Measurements from ENCODE around the gene C2.

The C2 gene

GRCh38 chr6:31927242-31927862 lies at the start of gene C2:
C2 (plus strand) TSS chr6:31927717; CDS start chr6:31927753, 36 bp downstream.
- DNase-seq (ENCODE audit: low read depth): no peak

GRCh38 chr6:31878222-31878621 lies 49.3 kb upstream of the C2 start:
- no peak for DNase-seq (ENCODE audit: low read depth)

DNA sequence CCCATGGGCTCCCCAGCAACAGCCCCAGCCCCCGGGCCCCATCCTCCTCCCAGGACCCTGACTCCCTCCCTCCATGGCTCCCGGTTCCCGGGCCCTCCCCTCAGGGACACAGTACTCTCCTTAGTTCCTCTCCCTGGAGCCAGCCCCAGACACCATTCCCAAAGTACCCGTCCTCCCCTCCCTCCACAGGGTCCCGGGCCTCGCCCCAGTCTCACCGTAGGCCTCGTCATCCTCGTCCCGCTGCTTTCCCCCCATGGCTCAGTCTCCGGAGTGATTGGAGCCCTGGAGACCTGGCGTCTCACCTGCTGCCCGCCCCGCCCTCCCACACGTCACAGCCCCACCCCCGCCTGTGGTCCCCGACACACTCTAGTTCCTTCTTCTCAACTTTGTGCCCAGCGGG lies 48.8 kb upstream of the C2 start, which contains the start of gene SLC44A4:
TSS of gene SLC44A4 (minus strand) at position 272 of the 400 bp plus-strand sequence. CDS start at position 255, 17 bp downstream.
- no peak for DNase-seq (ENCODE audit: low read depth)

GRCh38 chr6:31879143-31879542 lies 48.4 kb upstream of the C2 start:
- DNase-seq (ENCODE audit: low read depth): no peak

DNA sequence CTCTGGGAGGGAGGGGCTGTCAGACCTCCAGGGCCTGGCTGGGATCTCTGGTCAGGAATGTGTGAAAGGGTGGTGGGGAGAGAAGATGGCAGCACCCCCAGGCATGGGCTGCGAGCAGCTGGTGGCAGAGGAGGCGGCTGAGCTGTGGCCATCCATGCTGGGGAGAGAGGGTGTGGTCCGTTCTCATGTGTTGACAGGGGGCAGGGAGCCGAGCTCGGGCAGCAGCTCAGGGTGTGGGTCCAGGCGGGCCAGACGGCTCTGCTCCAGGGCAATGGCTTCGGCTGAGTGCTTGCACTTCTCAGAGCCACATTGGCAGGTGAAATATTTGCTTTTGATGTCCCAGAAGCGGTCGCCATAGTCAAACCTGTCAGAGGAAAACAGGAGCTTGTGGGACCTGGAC lies 47.6 kb upstream of the C2 start:
- DNase-seq (ENCODE audit: low read depth): no peak

DNA sequence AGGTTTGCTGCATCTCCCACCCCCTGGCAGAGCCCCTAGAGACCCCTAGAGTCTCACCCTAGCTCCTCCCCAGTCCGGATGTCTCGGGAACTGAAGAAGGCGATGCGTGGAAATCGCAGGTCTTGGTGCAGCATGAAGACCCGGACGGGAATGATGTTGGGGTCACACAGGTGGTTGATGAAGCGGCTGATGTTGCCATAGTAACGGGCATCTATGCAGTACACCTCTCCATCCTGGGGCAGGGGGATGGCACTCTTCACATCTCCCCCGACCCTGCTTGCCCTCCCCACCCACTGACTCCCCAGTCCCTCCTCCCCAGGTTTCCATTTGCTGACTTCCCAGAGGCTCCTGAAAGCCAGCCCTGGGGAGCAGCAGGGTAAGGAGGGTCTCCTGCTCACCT lies 46.9 kb upstream of the C2 start:
- no peak for DNase-seq (ENCODE audit: low read depth)

DNA sequence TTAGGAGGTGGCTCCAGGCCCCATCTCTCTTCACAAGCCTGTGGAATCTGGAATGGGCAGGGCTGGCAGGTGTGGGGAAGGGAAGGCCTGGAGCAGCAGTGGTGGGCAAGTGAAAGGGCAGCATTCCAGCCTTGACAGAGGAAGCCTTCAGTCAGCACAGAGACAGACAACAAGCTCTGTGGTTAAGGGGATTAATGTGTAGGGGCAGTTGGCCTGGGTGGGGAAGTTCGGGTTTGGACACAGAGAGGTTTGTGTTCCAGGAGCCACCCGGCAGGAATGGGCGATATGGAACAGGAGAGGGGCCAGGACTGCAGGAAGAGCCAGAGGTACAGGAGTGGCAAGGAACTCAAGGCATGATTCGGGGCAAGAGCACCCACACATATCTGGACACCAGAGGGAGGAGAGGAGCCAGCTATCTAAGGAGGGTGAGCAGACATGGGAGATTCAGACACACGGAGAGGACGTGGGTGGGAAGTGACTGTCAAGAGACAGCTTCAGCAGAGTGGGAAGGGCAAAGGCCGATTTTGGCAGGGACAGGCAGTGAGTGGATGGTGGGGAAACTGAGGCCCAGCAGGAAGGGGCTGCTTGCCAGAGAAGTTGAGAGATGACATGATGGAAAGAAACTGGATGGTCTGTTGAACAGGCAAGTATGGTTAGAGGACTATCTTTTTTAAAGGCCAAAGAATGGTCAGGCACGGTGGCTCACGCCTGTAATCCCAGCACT lies 46.2 kb upstream of the C2 start:
- no peak for DNase-seq (ENCODE audit: low read depth)

GRCh38 chr6:31882344-31882743 lies 45.2 kb upstream of the C2 start:
- no peak for DNase-seq (ENCODE audit: low read depth)

- DNase-seq (ENCODE audit: low read depth): no peak
Measured at GRCh38 chr6:31883676-31884075, 43.8 kb upstream of the C2 start.

DNA sequence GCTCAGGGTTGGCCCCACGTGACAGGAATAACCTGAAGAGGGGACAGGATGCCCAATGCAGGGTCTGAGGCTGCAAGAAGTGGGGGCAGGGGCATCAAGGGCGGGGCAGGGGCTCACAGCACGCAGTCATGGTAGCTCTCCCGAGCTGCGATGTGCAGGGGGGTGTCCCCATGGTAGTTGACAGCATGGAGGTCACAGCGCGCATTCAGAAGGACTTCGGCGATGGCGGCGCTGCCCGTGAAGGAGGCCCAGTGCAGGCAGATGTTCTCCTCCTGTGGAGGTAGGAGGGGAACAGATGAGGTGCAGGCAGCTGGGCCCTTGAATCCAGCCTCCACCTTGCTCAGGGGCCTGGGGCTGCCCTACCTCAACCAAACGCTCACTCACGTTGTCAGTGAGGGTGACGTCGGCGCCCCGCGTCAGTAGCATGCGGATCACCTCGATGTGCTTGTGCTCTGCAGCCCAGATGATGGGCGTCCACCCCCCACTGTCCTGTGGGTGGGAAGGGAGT lies 42.9 kb upstream of the C2 start:
- no peak for DNase-seq (ENCODE audit: low read depth)

GRCh38 chr6:31886541-31886991 lies 41.0 kb upstream of the C2 start:
- no peak for DNase-seq (ENCODE audit: low read depth)

GRCh38 chr6:31887173-31888007 lies 40.1 kb upstream of the C2 start:
- DNase-seq (ENCODE audit: low read depth): no peak

DNA sequence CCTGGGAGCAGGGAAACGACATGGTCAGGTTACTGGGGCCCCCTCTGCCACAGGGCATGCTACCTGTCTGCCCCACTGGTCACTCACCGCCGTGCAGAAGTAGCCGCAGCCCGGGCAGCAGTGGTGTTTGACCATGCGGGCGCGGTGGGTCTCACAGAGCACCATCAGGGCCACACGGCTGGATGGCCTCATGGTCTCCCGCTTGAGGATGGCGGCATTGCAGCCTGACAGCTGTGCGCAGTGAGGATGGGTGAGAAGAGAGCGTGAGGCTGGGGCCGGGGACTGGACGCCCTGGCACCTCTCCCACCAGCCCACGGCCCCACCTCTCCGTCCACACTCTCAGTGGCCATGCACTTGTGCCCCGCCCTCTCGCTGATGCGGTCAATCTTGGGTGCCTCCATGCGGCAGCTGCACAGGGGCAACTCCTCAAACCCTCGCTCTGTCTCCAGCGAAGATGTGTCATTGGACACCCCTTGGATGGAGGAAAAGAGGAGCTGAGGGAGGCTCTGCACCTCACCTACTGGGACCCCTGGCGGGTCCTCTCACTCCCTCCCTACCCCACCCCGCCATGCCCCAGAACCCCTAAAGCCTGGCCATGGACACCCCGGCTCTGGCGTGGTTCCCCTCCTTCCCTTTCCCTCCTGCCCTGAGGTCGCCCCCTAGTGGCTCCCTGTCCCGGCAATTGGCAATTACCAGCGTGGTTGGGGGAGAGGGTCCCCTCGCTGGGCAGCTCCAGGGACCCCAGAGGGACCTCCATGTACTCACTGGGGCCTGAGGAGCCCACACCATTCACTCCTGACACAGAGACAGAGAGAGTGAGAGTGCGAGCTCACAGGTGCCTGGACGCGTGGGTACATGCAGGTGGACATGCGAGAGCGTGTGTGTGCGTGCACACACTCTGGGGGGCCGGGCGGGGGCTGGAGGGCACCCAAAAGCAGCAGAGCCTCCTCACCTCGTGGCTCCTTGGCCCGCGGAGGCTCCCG lies 39.0 kb upstream of the C2 start:
- no peak for DNase-seq (ENCODE audit: low read depth)

GRCh38 chr6:31889331-31889972 lies 38.1 kb upstream of the C2 start:
- no peak for DNase-seq (ENCODE audit: low read depth)

- DNase-seq (ENCODE audit: low read depth): no peak
Measured at GRCh38 chr6:31892821-31893220, 34.7 kb upstream of the C2 start.

GRCh38 chr6:31896493-31896855 lies 31.0 kb upstream of the C2 start:
- no peak for DNase-seq (ENCODE audit: low read depth)

GRCh38 chr6:31896856-31897611 lies 30.5 kb upstream of the C2 start:
- no peak for DNase-seq (ENCODE audit: low read depth)

DNA sequence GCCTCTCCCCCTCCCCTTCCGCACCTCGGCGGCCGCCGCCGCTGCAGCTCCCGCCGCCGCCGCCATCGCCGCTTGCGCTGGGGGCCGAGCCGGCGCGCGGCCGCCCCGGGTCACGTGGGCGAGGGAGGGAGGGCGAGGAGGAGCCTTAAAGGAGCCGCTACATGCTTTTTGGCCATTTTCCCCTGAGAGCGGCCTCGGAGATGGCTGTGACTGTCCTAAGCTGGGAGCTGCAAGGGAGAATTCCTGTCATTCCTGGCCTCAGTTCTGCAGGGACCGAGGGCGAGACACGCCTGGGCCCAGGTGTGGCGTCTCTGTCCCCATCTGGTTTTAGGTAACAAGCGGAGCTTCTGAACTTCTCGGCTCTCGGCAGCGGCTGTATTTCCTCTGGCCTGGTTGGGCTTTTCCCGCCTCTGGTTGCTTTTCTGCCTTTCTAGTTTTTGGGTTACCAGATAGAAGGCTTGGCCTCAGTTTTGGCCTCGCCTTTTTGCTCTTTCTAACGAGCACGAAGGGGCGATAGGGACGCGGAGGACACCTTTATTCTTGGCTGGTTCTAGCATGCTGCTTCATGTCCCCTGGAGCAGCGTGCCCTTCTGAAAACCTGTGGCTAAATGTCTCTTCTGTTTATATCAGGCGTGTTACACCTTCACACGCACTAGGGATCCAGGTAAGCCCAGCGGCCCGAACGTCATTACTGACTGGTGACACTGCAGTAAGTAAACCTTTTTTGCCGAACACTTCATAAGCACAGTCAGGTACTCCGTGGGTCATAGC lies 29.7 kb upstream of the C2 start, which contains the start of gene EHMT2:
TSS of gene EHMT2 (minus strand) at position 87 of the 771 bp plus-strand sequence. CDS start at position 66, 21 bp downstream.
- DNase-seq (ENCODE audit: low read depth): peak; percentile 74

DNA sequence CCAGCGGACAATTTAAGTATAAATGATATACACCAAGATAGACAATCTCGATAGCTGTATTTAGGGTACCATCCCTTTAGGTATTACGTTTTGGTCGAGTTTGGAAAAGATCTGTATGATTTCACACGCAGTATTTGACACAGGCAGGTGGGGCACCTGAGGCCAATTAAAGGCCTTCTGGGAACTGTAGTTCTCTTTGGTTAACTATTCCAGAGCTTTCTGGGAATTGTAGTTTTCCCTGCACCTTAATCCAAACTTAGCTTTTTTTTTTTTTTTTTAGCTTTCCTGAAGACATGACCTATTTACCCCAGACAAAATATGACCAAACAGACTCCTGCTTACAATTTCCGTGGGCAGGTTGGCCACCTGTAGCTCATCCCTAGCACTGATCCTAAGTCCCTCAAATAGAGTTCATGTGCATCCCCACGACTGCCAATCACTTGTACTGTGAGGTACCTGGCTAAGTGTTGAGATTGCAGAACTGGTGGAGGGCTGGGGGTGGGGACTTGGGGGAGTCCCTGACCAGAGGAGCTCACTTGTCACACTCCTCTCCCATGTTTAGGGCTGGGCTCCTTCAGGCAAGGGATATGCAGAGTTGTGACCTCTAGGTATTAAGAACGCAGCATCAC lies 29.0 kb upstream of the C2 start:
- no peak for DNase-seq (ENCODE audit: low read depth)

Data from T-helper 22 cell (primary cell).